ENCODE measurements around the gene MTHFD2L.

Gene MTHFD2L

GRCh38 chr4:74267998-74268606 lies 110.2 kb downstream of the MTHFD2L start:
- Mint-ChIP-seq H3K27ac (no peak overlapping the region), H3K27me3 (ENCODE audit: low read depth, poor library complexity) (no peaks in the 10 kb centered on the region), H3K9me3 (peaks cover 5% of the 10 kb centered on the region), H3K4me1 (no peaks in the 10 kb centered on the region), H3K4me3 (no peak overlapping the region), H3K36me3 (ENCODE audit: low read depth) (no peaks in the 10 kb centered on the region)
- no peak for DNase-seq
- TF ChIP-seq, protein P1, sequence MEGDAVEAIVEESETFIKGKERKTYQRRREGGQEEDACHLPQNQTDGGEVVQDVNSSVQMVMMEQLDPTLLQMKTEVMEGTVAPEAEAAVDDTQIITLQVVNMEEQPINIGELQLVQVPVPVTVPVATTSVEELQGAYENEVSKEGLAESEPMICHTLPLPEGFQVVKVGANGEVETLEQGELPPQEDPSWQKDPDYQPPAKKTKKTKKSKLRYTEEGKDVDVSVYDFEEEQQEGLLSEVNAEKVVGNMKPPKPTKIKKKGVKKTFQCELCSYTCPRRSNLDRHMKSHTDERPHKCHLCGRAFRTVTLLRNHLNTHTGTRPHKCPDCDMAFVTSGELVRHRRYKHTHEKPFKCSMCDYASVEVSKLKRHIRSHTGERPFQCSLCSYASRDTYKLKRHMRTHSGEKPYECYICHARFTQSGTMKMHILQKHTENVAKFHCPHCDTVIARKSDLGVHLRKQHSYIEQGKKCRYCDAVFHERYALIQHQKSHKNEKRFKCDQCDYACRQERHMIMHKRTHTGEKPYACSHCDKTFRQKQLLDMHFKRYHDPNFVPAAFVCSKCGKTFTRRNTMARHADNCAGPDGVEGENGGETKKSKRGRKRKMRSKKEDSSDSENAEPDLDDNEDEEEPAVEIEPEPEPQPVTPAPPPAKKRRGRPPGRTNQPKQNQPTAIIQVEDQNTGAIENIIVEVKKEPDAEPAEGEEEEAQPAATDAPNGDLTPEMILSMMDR (IDR thresholded peaks at IDR 0.05) = no peak

DNA sequence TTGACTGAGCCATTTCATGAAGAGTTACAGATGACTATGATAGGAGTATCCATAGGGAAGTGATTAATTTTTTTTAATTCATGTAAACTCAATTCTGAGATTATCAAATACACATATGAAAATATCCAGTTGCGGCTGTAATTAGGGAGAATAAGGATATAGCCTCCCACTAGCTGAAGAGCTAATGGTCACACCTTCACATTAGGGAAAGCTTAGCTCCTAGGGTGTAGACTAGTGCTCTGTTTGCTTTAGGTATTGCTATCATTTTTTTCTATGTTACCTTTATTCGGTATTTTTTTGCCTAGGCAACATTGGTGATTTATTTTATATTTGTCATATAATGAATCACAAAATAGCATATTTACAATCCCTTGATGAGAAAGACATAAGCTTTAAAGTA lies 110.7 kb downstream of the MTHFD2L start:
- no peaks in the 10 kb centered on the region for H3K27me3 Mint-ChIP-seq (ENCODE audit: low read depth, poor library complexity)
- no peak for DNase-seq
- H3K36me3 Mint-ChIP-seq (ENCODE audit: low read depth) = no peaks in the 10 kb centered on the region
- no peak overlapping the region for H3K27ac Mint-ChIP-seq
- TF ChIP-seq, protein P1 (IDR thresholded peaks at IDR 0.05) = no peak
- H3K4me3 Mint-ChIP-seq = no peak overlapping the region
- H3K9me3 Mint-ChIP-seq = peaks cover 5% of the 10 kb centered on the region
- no peaks in the 10 kb centered on the region for H3K4me1 Mint-ChIP-seq

DNA sequence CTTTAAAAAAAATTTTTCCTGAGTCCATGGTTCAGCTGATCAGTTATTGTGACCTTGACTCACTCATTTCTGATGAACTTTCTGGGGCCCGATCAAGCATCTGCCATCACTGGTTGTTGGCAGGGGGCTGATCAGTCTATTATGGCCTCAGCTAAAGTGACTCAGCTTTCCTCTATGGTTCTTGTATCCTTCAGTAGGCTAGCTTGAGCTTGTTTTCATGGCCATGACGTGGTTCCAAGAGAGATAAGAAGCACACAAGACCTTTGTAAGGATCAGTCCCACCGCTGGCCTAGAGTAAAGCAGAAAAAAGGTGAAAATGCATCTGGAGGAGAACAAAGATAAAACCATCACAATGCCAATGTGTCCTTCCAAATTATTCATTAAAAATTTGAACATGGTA lies 120.6 kb downstream of the MTHFD2L start:
- Mint-ChIP-seq H3K27ac (no peak overlapping the region), H3K4me3 (no peak overlapping the region), H3K4me1 (no peaks in the 10 kb centered on the region), H3K36me3 (ENCODE audit: low read depth) (no peaks in the 10 kb centered on the region), H3K27me3 (ENCODE audit: low read depth, poor library complexity) (no peaks in the 10 kb centered on the region), H3K9me3 (no peaks in the 10 kb centered on the region)
- TF ChIP-seq, protein P1 (IDR thresholded peaks at IDR 0.05) = no peak
- no peak for DNase-seq

GRCh38 chr4:74279716-74280115 lies 121.8 kb downstream of the MTHFD2L start:
- Mint-ChIP-seq H3K27ac (no peak overlapping the region), H3K27me3 (ENCODE audit: low read depth, poor library complexity) (no peaks in the 10 kb centered on the region), H3K4me3 (no peak overlapping the region), H3K9me3 (no peaks in the 10 kb centered on the region), H3K36me3 (ENCODE audit: low read depth) (no peaks in the 10 kb centered on the region), H3K4me1 (no peaks in the 10 kb centered on the region)
- DNase-seq = no peak
- TF ChIP-seq, protein P1 (IDR thresholded peaks at IDR 0.05) = no peak

DNA sequence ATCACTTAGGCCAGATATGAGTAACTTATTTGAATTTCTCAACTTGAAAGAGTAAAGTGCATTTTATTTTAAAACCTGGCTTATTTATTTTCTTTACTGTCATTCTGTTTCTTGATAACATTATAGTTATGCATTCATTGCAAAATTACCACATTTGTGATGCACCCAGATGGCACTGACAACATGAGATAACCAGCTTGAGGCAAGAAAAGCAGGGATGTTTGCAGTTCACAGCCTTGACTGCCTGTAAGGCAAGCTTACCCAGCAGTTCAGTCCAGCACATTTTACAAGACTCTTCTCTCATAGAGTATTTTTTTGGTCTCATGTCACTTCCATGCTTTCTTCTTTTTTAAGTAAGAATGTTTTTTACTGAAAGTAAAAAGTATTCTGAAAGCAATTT lies 125.0 kb downstream of the MTHFD2L start:
- H3K4me1 Mint-ChIP-seq = no peaks in the 10 kb centered on the region
- no peak overlapping the region for H3K27ac Mint-ChIP-seq
- H3K9me3 Mint-ChIP-seq = no peaks in the 10 kb centered on the region
- DNase-seq = no peak
- no peak overlapping the region for H3K4me3 Mint-ChIP-seq
- H3K27me3 Mint-ChIP-seq (ENCODE audit: low read depth, poor library complexity) = no peaks in the 10 kb centered on the region
- no peaks in the 10 kb centered on the region for H3K36me3 Mint-ChIP-seq (ENCODE audit: low read depth)
- TF ChIP-seq, protein P1 (IDR thresholded peaks at IDR 0.05) = no peak

DNA sequence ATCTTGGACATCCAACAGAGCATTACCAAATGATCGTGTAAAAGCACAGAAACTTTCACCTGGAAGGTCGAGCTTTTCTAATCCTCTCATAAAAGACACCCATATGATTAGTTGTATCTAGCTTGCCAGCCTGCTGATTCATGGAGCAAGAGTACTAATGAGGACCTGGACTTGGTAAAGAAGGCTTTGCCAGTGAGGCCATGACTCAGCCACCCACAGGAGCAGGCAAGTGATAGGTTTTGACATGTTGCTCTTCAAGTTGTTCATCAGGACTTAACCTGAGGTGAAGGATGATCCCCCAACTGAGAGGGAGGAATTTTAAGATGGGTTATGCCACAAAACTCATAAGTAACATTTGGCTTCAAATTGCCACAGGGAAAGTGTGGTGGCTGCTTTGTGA lies 125.7 kb downstream of the MTHFD2L start:
- Mint-ChIP-seq H3K27ac (no peak overlapping the region), H3K4me3 (no peak overlapping the region), H3K27me3 (ENCODE audit: low read depth, poor library complexity) (no peaks in the 10 kb centered on the region), H3K9me3 (no peaks in the 10 kb centered on the region), H3K4me1 (no peaks in the 10 kb centered on the region), H3K36me3 (ENCODE audit: low read depth) (no peaks in the 10 kb centered on the region)
- TF ChIP-seq, protein P1 (IDR thresholded peaks at IDR 0.05) = no peak
- DNase-seq = no peak
